Nephron (organoid): Measurements from ENCODE around the gene CACHD1.
"Not testable (repeated sequence)": the region's sequence is repeated elsewhere in the genome, so short reads cannot be mapped to it uniquely, and the experiment has no call there.

ENCODE experiments used
- H3K27ac Mint-ChIP-seq, 3 experiments: 2 replicates each; pipeline ENCODE4 v1.8.0; 2020; ENCODE audit warnings: mixed read lengths in 3 of 3, mild to moderate bottlenecking in 2 of 3, moderate library complexity in 1 of 3
- H3K27me3 Mint-ChIP-seq: 2 replicates; pipeline ENCODE4 v1.8.0; 2021; ENCODE audit warnings: low read depth, mild to moderate bottlenecking, moderate library complexity, mixed read lengths
- H3K36me3 Mint-ChIP-seq: 2 replicates; pipeline ENCODE4 v1.8.0; 2020; ENCODE audit warnings: low read depth, mixed read lengths
- H3K4me1 Mint-ChIP-seq: 2 replicates; pipeline ENCODE4 v1.8.0; 2020; ENCODE audit warnings: mixed read lengths
- H3K4me3 Mint-ChIP-seq, 3 experiments: 2 replicates each; pipeline ENCODE4 v1.8.0; 2020; ENCODE audit warnings: mild to moderate bottlenecking in 3 of 3, mixed read lengths in 3 of 3, moderate library complexity in 2 of 3
- H3K9me3 Mint-ChIP-seq: 2 replicates; pipeline ENCODE4 v1.8.0; 2020; ENCODE audit warnings: mixed read lengths
- CTCF ChIP-seq, 3 experiments: fragments of 200-600 bp; sonication (generic); IDR thresholded peaks; one replicate each; pipeline ENCODE4 v1.5.0; 2021; ENCODE audit warnings: antibody characterized with exemption in 3 of 3; ENCODE audit not compliant: unreplicated experiment in 3 of 3

Gene CACHD1

GRCh38 chr1:64505944-64506655, 36.2 kb downstream of the CACHD1 start:
- no peaks in the 10 kb centered on the region for H3K27me3 Mint-ChIP-seq
- peak overlapping the region; percentile 90 to 94 (median 91) for H3K27ac Mint-ChIP-seq
- H3K9me3 Mint-ChIP-seq = no peaks in the 10 kb centered on the region
- H3K4me1 Mint-ChIP-seq = peaks cover 83% of the 10 kb centered on the region
- TF ChIP-seq CTCF (IDR thresholded peaks at IDR 0.05; ENCODE audit: unreplicated experiment in 3 of 3) = no peak
- H3K4me3 Mint-ChIP-seq = peak overlapping the region; percentile 89 to 93 (median 90)
- H3K36me3 Mint-ChIP-seq = no peaks in the 10 kb centered on the region

DNA sequence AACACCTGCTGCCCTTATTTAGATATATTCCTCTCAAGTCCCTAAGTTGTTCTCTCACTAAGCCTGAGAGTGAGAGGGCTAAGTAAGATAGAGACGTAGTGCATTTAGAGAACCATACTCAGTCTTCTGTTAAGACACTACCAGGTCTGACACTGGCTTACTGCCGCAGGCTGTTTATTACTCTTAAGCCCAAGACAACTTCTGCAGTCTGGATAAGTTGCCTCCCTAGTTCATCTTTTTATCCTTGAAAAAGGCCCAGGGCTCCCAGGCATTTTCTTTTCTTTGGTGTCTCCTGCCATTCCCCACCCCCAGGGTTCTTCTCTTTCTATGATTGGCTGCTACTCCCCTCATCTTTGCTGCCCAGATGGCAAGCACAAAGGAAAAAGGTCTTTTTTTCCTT, 38.7 kb downstream of the CACHD1 start:
- H3K27ac Mint-ChIP-seq = peak overlapping the region; percentile 77 to 94 (median 91)
- no peaks in the 10 kb centered on the region for H3K9me3 Mint-ChIP-seq
- H3K4me3 Mint-ChIP-seq = peak overlapping the region; percentile 38 to 66 (median 48)
- no peaks in the 10 kb centered on the region for H3K27me3 Mint-ChIP-seq
- H3K4me1 Mint-ChIP-seq = peaks cover 72% of the 10 kb centered on the region
- no peaks in the 10 kb centered on the region for H3K36me3 Mint-ChIP-seq
- no peak for TF ChIP-seq CTCF (IDR thresholded peaks at IDR 0.05; ENCODE audit: unreplicated experiment in 3 of 3)

- Mint-ChIP-seq H3K27ac (peak overlapping the region; percentile 26 to 94 (median 48)), H3K4me1 (peaks cover 81% of the 10 kb centered on the region), H3K27me3 (no peaks in the 10 kb centered on the region), H3K4me3 (no peak overlapping the region), H3K9me3 (no peaks in the 10 kb centered on the region), H3K36me3 (no peaks in the 10 kb centered on the region)
- no peak for TF ChIP-seq CTCF (IDR thresholded peaks at IDR 0.05; ENCODE audit: unreplicated experiment in 3 of 3)
Observed at GRCh38 chr1:64511044-64511443, 41.1 kb downstream of the CACHD1 start.

GRCh38 chr1:64512206-64512605, 42.3 kb downstream of the CACHD1 start:
- not testable (repeated sequence) for H3K27me3 Mint-ChIP-seq, H3K9me3 Mint-ChIP-seq, H3K36me3 Mint-ChIP-seq, H3K4me3 Mint-ChIP-seq
- Mint-ChIP-seq H3K27ac (peak overlapping the region; percentile 97 to 99 (median 97)), H3K4me1 (peaks cover 81% of the 10 kb centered on the region)

DNA sequence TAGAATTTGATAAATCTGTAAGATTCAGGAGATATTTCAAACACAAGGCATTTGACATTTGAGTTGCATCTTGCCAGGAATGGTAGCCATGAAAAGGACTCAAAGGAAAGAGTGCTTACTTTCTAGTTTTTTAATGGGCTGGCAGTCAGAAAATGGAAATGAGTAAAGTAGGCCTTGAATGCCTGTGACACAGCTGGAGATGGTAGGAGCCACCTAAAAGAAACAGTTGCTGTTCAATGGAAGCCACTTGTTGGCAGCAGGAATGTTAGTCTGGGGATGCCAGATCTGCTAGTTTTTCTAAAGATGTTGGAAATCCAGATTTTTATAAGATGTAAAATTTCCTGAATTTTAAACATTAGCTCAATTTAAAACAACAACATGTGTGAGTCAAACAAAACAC, 43.6 kb downstream of the CACHD1 start:
- no peaks in the 10 kb centered on the region for H3K27me3 Mint-ChIP-seq
- H3K4me3 Mint-ChIP-seq = peak overlapping the region in 1 of 3 experiments; percentile 29
- H3K36me3 Mint-ChIP-seq = no peaks in the 10 kb centered on the region
- peaks cover 79% of the 10 kb centered on the region for H3K4me1 Mint-ChIP-seq
- H3K9me3 Mint-ChIP-seq = no peaks in the 10 kb centered on the region
- no peak for TF ChIP-seq CTCF (IDR thresholded peaks at IDR 0.05; ENCODE audit: unreplicated experiment in 3 of 3)
- H3K27ac Mint-ChIP-seq = peak overlapping the region; percentile 97 to 99 (median 97)

- Mint-ChIP-seq H3K4me3 (peak overlapping the region; percentile 56 to 66 (median 61)), H3K4me1 (peaks cover 76% of the 10 kb centered on the region), H3K27me3 (no peaks in the 10 kb centered on the region), H3K36me3 (no peaks in the 10 kb centered on the region), H3K27ac (peak overlapping the region; percentile 97 to 99 (median 97)), H3K9me3 (no peaks in the 10 kb centered on the region)
- no peak for TF ChIP-seq CTCF (IDR thresholded peaks at IDR 0.05; ENCODE audit: unreplicated experiment in 3 of 3)
Observed at GRCh38 chr1:64514197-64514765, 44.4 kb downstream of the CACHD1 start.
